NCI-H1930 (cell line): ENCODE results near the gene IRF2.

Source experiments
- DNase-seq, 2 experiments: peaks; one replicate each; lab custom pipeline; 2025; lab: John Stamatoyannopoulos, UW

Gene IRF2

DNA sequence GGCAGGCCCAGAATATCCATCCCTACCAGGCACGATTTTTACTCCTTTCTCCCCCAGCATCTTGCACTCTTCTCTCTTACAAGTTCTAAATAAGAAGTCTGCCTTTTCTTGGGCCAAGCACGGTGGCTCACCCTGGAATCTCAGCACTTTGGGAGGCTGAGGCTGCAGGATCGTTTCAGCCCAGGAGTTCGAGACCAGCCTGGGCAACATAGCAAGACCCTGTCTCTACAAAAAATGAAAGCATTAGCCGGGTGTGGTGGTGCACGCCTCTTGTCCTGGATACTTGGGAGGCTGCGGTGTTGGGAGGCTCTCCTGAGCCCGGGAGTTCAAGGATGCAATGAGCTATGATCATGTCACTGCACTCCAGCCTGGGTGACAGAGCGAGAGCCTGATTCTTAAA is 64.8 kb downstream of the IRF2 start:
- no peak for DNase-seq

DNA sequence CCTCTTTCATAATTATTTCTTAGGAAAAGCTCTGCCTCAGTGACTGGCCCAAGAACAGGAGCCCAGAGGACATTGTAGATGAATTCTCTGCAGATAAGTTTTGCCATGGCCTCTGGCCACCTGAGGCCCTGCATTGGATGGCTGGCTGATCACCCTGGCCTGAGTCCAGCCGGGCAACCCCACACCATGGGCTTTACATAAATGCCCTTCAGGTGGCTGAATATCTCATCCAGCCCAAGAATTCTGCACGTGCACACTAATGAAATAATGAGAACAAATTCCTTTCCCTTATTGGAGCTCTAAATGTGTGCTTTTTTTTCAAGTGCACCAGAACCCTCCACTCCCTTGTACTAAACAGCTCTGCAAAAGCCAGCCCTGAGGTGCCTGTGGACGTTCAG is 65.7 kb downstream of the IRF2 start:
- no peak for DNase-seq

DNA sequence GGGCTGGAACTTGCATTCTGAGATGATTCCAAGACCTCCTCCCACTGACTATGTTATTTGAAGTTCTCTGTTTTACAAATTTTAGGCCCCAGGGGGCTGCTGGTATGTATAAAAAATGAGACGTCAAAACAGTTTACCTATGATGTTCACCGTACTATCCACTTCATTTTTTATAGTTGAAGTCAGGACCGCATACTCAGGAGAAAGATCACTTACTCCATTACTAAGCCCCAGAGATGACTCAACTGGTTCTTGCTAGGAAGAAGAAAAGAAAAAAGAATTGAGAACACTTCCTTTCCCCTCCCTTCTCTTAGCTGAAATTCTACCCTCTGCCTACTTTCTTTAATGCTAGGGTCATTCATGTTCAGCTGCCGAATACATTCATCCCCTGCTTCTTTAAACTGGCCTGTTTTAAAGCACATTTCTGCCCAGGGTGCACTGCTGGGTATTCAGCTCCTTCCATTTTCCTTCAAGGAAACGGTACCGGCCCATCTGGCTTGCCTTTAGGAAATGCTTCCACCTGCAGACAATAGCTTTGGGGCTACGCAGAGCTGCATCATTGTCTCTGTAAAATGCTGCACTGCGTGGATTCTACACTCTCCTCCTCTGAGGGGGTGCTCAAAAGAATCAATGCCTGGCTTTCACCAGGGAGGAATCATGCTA is 66.2 kb downstream of the IRF2 start:
- no peak for DNase-seq

DNA sequence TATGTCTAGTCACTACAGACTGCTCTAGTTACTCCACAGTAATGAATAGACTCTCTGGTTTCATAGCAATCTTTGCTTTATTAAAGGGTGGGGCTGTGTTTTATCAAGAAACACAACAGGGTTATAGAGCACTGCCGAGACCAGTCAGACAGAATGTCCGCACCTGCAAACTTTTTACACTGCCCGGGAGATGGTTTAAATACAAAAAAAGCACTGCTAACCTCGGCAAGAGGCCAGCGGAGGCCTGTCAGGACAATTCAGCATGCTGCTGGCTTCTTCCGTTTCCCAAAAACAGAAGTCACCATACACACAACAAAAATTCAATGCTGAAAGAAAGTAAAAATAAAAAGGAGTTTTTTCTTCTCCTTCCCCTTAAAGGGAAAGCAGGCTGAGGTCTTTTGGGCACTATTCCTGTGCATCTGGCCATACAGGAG is 67.4 kb downstream of the IRF2 start:
- no peak for DNase-seq

DNA sequence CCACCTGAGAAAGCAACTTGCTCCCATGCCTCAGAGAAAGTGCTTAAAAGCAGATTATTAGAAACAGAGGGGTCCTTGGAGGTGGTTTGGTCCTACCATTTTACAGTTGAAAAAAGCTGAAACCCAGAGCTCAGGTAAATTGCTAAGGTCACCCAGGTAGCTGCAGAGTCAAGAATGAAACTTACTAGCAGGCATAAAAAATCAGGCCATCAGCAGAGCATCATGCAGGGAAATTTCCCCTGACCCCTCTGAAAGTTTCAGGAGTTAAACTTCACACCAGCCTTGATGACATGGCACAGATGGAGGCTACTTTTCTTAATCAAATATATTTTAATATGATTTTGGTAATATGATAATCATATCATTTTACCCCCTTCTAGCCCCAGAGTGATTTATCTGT is 70.3 kb downstream of the IRF2 start:
- no peak for DNase-seq

DNA sequence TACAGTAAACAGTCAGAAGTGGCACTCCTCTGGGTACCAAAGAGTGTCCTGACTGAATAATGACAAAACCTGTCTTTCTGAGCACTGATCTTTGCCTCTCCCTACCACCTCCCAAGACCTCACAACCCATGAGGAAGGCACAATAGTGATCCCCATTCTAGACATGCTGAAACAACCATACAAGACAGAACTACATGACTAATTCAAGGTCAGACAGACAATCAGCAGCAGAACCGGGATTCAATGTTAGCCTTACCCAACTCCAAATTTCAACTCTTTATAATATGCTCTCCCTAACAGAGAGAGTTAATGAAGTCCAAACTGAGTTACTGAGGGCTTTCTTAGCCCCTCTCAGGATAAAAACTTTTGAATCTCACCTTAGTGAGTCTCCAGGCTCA is 71.0 kb downstream of the IRF2 start:
- DNase-seq: no peak

DNA sequence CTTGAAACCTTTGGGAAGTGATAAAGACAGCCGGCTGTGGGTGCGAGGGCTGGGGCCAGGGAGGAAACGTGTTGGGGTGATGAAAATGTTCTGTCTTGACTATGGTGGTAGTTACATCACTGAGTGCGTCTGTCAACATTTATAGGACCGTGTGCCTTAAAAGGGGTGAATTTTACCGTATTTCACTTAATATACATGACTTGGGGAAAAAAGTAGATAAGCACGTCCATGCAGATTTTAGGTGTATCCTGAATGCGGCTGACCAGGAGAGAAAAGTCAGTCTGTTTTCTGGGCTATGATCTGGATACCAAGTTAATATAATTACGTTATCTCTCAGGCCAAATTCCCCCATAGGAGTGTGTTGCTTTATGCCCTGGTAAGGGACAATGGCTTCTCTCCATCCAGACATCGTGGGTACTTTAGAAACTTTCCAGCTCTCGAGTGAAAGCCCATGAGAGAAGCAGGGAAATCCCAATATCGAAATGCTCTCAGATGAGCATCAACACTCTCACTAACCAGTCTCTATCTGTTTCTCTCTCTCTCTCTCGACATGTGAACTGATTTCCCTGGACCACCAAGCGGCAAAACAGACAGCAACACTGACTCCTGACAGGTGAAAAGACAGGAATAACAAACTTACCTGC is 71.5 kb downstream of the IRF2 start:
- DNase-seq: no peak

DNA sequence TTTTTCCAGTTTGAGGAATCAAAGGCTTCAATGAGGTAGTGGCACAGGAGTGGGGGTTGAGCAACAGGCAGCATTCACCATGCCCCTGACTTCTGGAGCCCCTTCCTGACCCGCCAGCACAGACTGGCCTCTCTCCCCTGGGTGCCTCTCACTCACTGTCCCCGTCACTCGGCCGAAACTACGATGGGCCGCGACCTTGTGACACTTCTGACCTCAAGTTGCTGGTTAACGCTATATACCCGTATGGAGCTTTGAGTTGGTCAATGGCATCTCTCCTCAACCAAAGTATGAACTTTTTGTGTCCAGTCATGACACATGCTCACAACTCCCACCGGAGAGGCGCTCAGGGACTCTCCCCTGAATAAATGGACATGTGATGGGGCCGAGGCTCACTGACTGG is 72.1 kb downstream of the IRF2 start:
- no peak for DNase-seq

DNA sequence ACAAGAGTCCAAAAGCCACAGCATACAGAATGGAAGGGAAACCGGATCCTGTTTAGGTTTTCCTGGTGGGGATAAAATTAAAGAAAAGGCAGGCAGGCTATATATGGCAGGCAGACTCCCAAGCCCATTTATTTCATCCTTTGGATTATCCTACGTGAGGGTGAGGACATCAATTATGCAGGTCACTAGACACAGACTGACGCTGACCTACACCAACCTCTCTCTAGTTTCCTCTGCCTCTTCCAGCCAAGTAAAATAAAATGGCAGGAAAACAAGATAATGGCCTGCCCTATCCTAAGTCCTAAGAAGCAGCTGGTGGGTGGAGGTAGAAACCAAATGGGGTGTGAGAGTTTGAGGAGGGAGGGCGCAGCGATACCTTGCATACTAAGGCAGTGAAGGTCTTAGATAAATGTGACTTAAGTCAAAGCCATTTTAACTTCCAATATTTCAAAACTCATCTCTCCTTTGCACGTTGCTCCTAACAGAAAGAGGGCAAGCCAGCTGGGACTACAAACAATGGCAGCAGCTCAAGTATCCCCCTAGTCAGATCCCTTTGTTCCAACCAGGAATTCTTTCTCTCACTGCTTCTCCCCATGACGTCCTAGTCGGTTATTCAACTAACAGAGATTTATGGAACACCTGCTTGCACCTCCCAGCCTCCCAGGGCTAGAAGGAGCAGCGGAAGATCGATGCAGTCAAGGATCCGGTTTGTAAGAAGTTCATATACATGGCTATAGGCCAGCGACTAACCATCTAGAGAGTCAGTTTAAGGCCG is 72.8 kb downstream of the IRF2 start:
- DNase-seq: no peak

DNA sequence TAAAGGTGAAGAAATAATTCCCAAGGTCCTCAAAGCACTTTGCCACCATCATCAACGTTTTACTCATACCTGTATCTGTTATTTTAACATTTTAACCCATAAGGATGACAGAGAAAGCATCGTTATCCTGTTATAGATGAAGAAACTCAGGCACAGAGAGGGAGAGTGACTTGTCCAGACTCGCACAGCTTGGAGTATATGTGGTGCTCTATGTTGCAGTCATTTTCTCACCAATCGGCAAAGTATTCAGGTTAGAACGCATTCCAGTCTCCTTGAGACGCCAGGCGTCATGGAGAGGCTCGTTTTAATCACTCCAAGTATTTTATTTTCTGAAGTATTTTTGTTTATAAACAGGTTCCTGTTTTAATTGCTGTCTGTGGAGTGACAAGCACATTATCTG is 73.5 kb downstream of the IRF2 start:
- no peak for DNase-seq

DNA sequence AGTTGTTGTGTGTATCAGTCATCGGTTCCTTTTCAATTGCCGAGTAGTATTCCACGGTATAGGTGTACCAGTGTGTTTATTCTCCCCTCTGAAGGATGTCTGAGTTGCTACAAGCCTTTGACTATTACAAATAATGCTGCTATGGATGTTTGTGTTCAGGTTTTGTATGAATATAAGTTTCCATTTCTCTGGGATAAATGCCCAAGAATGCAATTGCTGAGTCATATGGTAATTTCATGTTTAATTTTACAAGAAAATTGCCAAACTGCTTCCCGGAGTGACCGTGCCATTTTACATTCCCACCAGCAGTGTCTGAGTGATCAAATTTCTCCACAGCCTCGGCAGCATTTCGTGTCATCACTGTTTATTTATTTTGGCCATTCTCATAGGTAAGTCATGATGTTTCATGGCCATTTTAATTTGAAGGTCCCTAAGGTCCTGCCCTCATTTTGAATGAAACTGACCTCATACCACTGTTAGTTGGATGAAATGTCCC is 73.9 kb downstream of the IRF2 start:
- DNase-seq: no peak

DNA sequence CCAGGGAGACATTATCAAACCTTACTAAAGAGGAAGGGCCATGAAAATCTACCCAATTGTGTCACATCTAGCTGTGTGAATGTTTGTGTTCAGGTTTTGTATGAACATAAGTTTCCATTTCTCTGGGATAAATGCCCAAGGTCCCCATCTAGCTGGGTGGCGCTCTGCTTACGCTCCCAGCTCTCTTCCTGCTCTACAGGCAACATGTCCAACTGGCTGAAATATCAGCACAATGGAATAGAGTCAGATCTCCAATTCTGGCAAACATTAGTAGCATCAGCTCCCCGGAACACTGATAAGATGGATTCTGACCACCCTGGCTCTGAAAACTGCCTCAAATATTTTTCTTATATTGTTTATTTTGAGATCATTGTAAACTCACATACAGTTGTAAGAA is 74.8 kb downstream of the IRF2 start:
- no peak for DNase-seq

DNA sequence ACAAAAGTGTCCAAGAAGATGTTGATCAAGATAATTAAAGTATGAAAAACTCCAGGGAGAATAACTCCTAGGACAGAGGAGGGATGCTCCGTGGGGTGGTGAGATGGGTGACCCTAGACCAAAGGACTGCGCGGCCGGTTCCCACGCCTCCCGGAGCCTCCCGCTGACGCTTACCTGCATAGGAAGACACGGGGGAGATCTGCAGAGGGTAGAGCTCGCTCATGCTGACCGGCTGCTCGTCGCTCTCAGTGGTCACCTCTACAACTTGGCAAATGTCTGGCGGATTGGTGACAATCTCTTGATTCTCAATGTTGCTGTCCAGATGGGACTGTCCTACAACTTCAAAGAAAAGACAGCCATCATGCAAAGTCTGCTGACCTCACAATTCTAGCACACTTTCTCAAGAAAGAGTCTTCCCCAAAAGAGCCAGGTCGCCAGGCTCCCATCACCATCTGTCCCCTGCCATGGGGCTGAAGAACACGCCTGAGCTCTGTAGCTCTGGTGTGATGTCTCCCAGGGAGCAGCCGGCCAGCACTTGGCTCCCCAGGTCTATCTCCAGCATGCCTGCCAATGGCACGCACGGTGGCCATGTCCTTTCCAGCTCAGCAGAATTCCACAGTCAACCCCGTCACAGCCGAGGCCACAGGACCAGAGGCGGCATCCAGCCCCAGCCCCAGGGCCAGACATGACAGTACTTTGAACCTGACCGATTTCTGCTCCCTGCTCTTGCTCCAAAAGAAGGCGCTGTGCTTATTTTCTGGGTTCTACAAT is 75.4 kb downstream of the IRF2 start:
- DNase-seq: no peak

DNA sequence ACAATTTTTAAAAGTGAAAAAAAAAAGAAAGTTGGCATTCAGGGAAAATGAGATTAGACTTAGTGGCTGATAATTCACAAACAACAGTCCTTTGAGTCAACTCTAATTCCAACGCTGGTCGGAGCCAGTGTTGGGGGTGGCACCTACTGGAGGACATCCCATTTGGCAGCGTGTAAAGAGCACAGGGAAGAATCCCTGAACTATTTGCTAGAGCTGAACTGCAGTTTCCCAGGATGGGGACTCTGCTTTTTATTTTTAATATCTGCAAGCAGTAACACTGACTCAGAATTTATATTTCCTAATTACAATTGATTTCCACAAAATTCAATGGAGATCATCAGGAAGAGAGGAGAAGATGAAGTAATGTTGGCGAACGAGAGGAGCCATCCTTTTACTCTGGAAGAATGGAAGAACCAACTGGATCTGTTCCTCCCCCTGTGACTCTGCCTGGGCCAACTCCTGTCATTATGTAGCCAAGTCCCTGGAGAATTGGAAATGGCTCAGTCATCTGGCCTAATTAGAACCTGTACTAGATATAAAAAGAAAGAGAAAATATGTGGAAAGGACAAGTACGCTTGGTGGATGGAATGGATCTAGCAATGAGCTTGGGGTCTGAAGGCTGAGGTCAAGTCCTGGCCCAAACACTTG is 76.7 kb downstream of the IRF2 start:
- no peak for DNase-seq

DNA sequence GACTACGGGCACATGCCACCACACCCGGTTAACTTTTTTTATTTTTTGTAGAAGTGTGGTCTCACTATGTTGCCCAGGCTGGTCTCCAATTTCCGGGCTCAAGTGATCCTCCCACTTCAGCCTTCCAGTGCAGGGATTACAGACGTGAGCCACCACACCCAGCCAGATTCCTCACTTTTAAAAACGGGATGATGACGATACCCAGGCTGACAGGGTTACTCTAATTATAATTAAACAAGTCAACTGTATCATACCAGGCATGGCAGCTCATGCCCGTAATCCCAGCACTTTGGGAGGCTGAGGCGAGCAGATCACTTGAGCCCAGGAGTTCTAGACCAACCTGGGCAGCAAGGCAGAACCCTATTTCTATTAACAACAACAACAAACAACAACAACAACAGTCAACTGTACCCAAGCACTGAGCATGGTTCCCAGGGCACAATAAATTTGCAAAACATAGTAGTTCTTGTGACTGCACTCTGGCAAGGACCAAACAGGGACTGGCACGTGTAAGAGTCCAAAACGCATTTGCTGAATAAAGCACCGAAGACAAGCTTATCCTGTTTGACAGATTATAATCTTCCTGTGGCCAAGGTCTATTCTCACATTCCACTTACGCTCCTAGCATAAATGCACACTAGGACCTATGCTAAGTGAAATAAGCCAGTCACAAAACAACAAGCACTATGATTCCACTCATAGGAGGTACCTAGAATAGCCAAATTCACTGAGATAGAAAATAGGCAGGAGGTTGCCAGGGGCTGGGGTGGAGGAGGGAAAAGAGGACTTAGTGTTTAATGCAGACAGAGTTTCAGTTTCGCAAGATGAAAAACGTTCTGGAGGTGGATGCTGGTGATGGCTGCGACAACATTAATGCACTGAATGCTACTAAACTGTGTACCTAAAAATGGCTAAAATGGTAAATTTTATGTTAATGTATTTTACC is 77.5 kb downstream of the IRF2 start:
- no peak for DNase-seq

DNA sequence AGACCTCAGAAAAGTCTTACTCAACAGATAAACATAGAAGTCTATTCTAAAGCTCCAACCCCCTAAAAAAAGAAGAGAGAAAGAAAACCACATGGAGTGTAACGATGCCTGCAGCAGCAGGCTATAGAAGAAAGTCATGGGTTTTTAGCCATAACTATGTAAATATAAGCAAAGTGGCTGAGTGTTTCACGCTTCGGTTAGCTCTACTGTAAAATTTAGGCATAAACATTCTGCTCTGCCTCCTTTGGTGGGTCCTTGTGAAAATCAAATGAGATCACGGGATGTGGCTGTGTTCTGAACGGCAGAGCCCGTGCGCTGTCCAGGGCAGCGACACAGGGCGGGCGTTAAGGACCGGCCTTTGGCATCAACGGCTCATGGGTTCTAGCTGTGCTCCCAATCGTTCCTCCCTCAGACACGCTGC is 78.4 kb downstream of the IRF2 start:
- DNase-seq: no peak

DNA sequence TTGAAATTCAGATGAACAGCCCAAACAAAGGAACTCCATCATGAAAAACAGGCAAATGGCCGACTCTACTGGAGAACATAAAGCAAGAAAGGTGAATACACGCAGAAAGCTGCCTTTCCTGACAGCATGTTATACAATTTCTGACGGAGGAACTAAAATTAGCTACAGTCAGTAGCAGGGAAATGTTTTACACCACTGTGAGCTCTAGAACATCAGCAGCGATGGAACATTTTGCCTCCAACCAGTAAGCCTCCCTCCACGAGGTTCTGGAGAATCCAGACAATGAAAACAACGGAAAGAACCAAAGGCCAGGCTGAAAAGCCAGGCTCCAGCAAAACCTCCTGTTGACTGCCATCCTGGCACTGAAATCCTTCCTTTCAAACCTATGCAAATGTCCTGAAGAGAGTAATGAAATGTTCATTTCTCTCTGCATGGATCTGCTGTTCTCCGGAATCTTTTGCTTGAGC is 78.9 kb downstream of the IRF2 start:
- DNase-seq: no peak

DNA sequence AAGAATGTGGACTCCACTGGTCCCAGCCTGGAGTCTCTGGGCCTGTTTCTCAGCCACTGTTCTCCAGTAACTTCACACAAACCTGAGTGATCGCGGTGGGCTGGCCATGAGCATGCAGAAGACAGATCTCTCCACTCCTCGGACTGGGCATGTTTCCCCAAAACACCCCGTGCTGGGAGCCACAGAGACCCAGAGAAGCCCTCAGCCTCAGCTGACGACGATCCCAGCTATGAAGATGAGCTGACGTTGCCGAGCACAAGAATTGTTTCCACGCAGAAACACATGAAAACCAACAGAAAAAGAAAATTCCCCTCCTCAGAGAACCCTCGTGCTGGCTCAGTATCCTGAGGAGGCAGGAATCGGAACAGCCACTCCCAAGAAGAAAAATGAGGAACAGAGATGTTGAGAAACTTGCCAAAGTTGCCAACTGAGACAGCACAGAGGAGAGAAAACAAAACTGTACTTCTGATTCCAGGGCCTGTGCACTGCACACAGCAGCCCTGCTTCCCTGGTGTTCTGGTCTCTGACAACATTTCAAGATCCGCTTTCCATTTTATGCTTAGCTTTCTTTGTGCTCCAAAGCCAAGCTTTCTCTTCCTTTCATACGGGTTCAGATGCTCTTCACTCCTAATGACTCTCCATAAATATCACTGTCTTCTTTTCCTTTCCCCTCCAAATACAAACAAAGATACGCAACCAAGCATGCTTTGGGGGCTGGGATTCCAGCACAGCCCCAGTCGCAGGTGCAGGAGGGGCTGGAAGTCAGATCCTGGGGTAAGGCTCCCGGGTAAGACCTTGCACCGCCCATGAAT is 81.4 kb downstream of the IRF2 start:
- no peak for DNase-seq

DNA sequence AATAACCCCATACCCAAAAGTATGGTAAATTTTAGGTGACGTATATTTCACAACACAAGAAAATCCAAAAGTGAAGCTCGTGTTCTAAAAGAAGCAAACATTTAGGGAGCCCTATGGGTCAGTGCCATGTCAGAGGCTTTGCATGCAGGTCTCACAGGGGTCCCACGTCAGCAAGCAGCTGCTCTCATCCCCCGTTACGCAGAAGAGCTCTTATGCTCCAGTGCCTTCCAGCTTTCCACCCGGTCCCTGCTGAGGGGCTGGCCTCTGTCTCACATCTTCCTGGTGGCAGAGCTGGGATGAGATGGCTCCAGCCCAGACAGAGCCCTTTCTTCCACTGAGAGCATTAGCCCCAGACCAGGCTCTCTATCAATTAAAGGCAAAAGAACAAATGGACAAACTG is 82.0 kb downstream of the IRF2 start:
- no peak for DNase-seq
